GM12878 (cell line): Measurements from ENCODE around the gene IGF2R. TPM values are rescaled to one million over a fixed set of nuclear protein-coding genes. Genes with fewer than 3 reads are reported as not detected.

Experiments
- ATAC-seq: fragments of 200-7000 bp; cut with Tn5 transposase; 3 replicates; pipeline ENCODE4 v1.9.1; 2020; ENCODE audit warnings: mild to moderate bottlenecking, moderate library complexity
- BruUV-seq: library from RNA; stranded (reverse); fragments of 400-500 nt; replicated peaks from 2 replicates; lab custom pipeline; 2021; lab: Mats Ljungman, UMichigan
- CTCF ChIA-PET: fragments of 300-600 bp; sonication (Branson Sonifier 250); formaldehyde crosslinking; extraction: SDS; loops from one replicate; lab custom pipeline; 2021; ENCODE audit warnings: inconsistent platforms; lab: Yijun Ruan, JAX
- POLR2A ChIA-PET: fragments of 350-600 bp; formaldehyde crosslinking; extraction: SDS; loops from one replicate; lab custom pipeline; 2021; ENCODE audit warnings: inconsistent platforms; lab: Charles Lee
- RAD21 ChIA-PET: fragments of 300-600 bp; sonication (Branson Sonifier 250); formaldehyde crosslinking; loops from one replicate; lab custom pipeline; 2023; ENCODE audit warnings: antibody characterized with exemption; ENCODE audit not compliant: unreplicated experiment; lab: Charles Lee
- SMC1A ChIA-PET: fragments of 300-600 bp; sonication (Branson Sonifier 250); formaldehyde crosslinking; loops from one replicate; lab custom pipeline; 2023; ENCODE audit not compliant: unreplicated experiment, uncharacterized antibody; lab: Charles Lee
- DNase-seq: peaks from one replicate; pipeline ENCODE4 v3.0.0-alpha.2; 2011; ENCODE audit warnings: low read depth, low spot score
- FAIRE-seq: peaks from 3 replicates; lab custom pipeline; 2011; peaks lifted over from hg19 to GRCh38; lab: Jason Lieb, UNC
- H2AFZ ChIP-seq: 2 replicates; pipeline ENCODE4 v1.6.0; 2011; ENCODE audit warnings: low read depth, low read length, control low read depth; ENCODE audit not compliant: control insufficient read depth
- H3K27ac ChIP-seq: 2 replicates; pipeline ENCODE4 v1.5.1; 2011; ENCODE audit warnings: control low read depth; ENCODE audit not compliant: control insufficient read depth, insufficient read depth
- H3K27me3 ChIP-seq, 2 experiments: replicated peaks in 1 of 2; 2 replicates each; pipeline versions ENCODE4 v1.6.0 to v1.6.1; 2011; ENCODE audit warnings: low read length in 1 of 2; ENCODE audit not compliant: control insufficient read depth in 2 of 2, insufficient read depth in 2 of 2
- H3K36me3 ChIP-seq, 2 experiments: 2 replicates each; pipeline ENCODE4 v1.5.1; 2011; ENCODE audit warnings: low read length in 1 of 2; ENCODE audit not compliant: control insufficient read depth in 2 of 2, insufficient read depth in 2 of 2
- H3K4me1 ChIP-seq: 2 replicates; pipeline ENCODE4 v1.6.1; 2011; ENCODE audit warnings: mild to moderate bottlenecking, low read length, moderate library complexity, mixed read lengths; ENCODE audit not compliant: control insufficient read depth, insufficient read depth
- H3K4me2 ChIP-seq: 2 replicates; pipeline ENCODE4 v1.6.0; 2011; ENCODE audit warnings: control low read depth; ENCODE audit not compliant: control insufficient read depth, insufficient read depth
- H3K4me3 ChIP-seq: fragments of 200-600 bp; sonication (generic); 2 replicates; pipeline ENCODE4 v1.5.1; 2016
- H3K79me2 ChIP-seq: 2 replicates; pipeline ENCODE4 v1.6.0; 2011; ENCODE audit warnings: low read length; ENCODE audit not compliant: control insufficient read depth, insufficient read depth
- H3K9ac ChIP-seq: 2 replicates; pipeline ENCODE4 v1.8.0; 2011; ENCODE audit warnings: low read length, control low read depth, mixed read lengths; ENCODE audit not compliant: control insufficient read depth, insufficient read depth
- H3K9me3 ChIP-seq: replicated peaks from 3 replicates; pipeline ENCODE4 v1.5.1; 2011; ENCODE audit warnings: mild to moderate bottlenecking, low read length; ENCODE audit not compliant: control insufficient read depth, insufficient read depth
- H4K20me1 ChIP-seq: 2 replicates; pipeline ENCODE4 v1.6.0; 2011; ENCODE audit not compliant: control insufficient read depth, insufficient read depth
- BACH1 ChIP-seq: fragments of 450-650 bp; IDR thresholded peaks from 2 replicates; pipeline ENCODE4 v1.6.1; 2017; ENCODE audit warnings: mild to moderate bottlenecking, borderline replicate concordance
- BHLHE40 ChIP-seq, 2 experiments: fragments of 450-650 bp in 1 of 2; IDR thresholded peaks; 2 replicates each; pipeline ENCODE4 v1.6.1; 2011 to 2017; ENCODE audit warnings: low read depth in 2 of 2, borderline replicate concordance in 1 of 2, improper control_type of control experiment in 1 of 2, low read length in 1 of 2, mild to moderate bottlenecking in 1 of 2
- CHD2 ChIP-seq: IDR thresholded peaks from 2 replicates; pipeline ENCODE4 v1.6.1; 2011; ENCODE audit warnings: low read depth, low read length, improper control_type of control experiment, borderline replicate concordance
- CREB1 ChIP-seq: IDR thresholded peaks from 2 replicates; pipeline ENCODE4 v1.6.1; 2012; ENCODE audit warnings: low read depth, mild to moderate bottlenecking, inconsistent platforms
- CTCF ChIP-seq, 3 experiments: IDR thresholded peaks in 2 of 3; conservative IDR thresholded peaks in 1 of 3; 2 replicates each; pipeline ENCODE4 v1.5.1; 2011; ENCODE audit warnings: low read depth in 3 of 3, low read length in 3 of 3, mild to moderate bottlenecking in 3 of 3, control low read depth in 2 of 3, moderate library complexity in 2 of 3, inconsistent platforms in 1 of 3, mixed read lengths in 1 of 3; ENCODE audit not compliant: control insufficient read depth in 2 of 3, insufficient read depth in 1 of 3; ENCODE audit errors: extremely low read depth in 1 of 3
- E4F1 ChIP-seq: fragments of 450-650 bp; IDR thresholded peaks from 2 replicates; pipeline ENCODE4 v1.6.1; 2018; ENCODE audit warnings: borderline replicate concordance, mild to moderate bottlenecking; ENCODE audit not compliant: partially characterized antibody
- FOXK2 ChIP-seq: fragments of 450-650 bp; IDR thresholded peaks from 2 replicates; pipeline ENCODE4 v1.6.1; 2017; ENCODE audit warnings: mild to moderate bottlenecking, moderate library complexity
- PAX8 ChIP-seq: fragments of 450-650 bp; IDR thresholded peaks from 2 replicates; pipeline ENCODE4 v1.6.1; 2017; ENCODE audit warnings: mild to moderate bottlenecking, moderate library complexity
- SREBF2 ChIP-seq: IDR thresholded peaks from 2 replicates; pipeline ENCODE4 v1.6.1; 2012; ENCODE audit warnings: mild to moderate bottlenecking, low read length
- WRNIP1 ChIP-seq: IDR thresholded peaks from 2 replicates; pipeline ENCODE4 v1.6.1; 2011; ENCODE audit warnings: low read depth, low read length, improper control_type of control experiment, borderline replicate concordance
- in situ Hi-C: fragments of 300-500 bp; cut with MboI; formaldehyde crosslinking; loops from 9 replicates; pipeline ENCODE4 v1.14.3; 2018; ENCODE audit warnings: mixed read lengths
- intact Hi-C: fragments of 100-400 bp; cut with micrococcal nuclease; formaldehyde crosslinking; loops from one replicate; pipeline ENCODE4 v1.14.2; 2022; ENCODE audit not compliant: unreplicated experiment
- polyA plus RNA-seq, 11 experiments: library from polyadenylated mRNA; depleted of rRNA in 4 of 11; unstranded in 6 of 11; stranded (reverse) in 5 of 11; fragments of >200 nt; fragmentation: Nextera tagmentation in 4 of 11; fragmentation: Illumina TruSeq in 1 of 11; extraction: Ambion mirVana in 4 of 11; extraction: Trizol in 1 of 11; gene quantifications; 1 replicate in 1 of 11; 2 replicates in 10 of 11; pipeline versions ENCODE4 v1.2.1 to v1.2.3, GENCODE V29; 2011 to 2016; ENCODE audit warnings: inconsistent platforms in 2 of 11, missing spikeins in 2 of 11, low read depth in 1 of 11
- total RNA-seq, 4 experiments: library from RNA; depleted of rRNA in 3 of 4; stranded (reverse); fragments of >200 nt in 3 of 4; fragmentation: Illumina TruSeq in 1 of 4; extraction: Trizol in 1 of 4; gene quantifications; 2 replicates each; pipeline versions ENCODE4 v1.2.1 to v1.2.3, GENCODE V29; 2013 to 2021

IGF2R gene
- total and polyA plus RNA-seq, 10 of the 15 experiments (the other 5 are each of a cell fraction or from before 2014, with no cell fraction given): 1.00 to 40.1 (median 16.8) TPM

- H3K4me1 ChIP-seq: peaks cover 9% of the 10 kb centered on the region
- H3K79me2 ChIP-seq: no peaks in the 10 kb centered on the region
- ChIA-PET RAD21 (interaction anchor here (1.3 kb wide), 1 partner anchor 26 kb away, joined by 7 read pairs; no protein-coding TSS in a partner anchor), SMC1A (interaction anchor here (0.7 to 1.6 kb wide), 4 partner anchors 10 to 92 kb away, joined by 3 to 6 read pairs (median 4); no protein-coding TSS in a partner anchor)
- no peaks in the 10 kb centered on the region for H4K20me1 ChIP-seq
- H3K27me3 ChIP-seq: no peaks in the 10 kb centered on the region
- no peaks in the 10 kb centered on the region for H3K36me3 ChIP-seq
- no peak overlapping the region for H2AFZ ChIP-seq
- ATAC-seq (no peak), DNase-seq (no peak), FAIRE-seq (no peak)
- TF ChIP-seq FOXK2 (no peak), PAX8 (no peak), BACH1 (no peak), CHD2 (no peak), CTCF (IDR thresholded peaks at IDR 0.05 in 2 of 3, conservative IDR thresholded peaks at IDR 0.05 in 1 of 3; ENCODE audit: control insufficient read depth in 2 of 3, extremely low read depth in 1 of 3, insufficient read depth in 1 of 3, low read depth in 3 of 3, low read length in 3 of 3) (no peak), E4F1 (no peak), SREBF2 (no peak), WRNIP1 (no peak), CREB1 (no peak), BHLHE40 (IDR thresholded peaks at IDR 0.05; ENCODE audit: borderline replicate concordance in 1 of 2, low read depth in 2 of 2, low read length in 1 of 2) (no peak)
- TF ChIP-seq, all 136 proteins: peak for 0
- POLR2A ChIA-PET: no interaction called here
- in situ Hi-C loops: no loop called here
- no peak overlapping the region for H3K4me3 ChIP-seq
- BruUV-seq: no TSS peak
- no peak overlapping the region for H3K9ac ChIP-seq
- CTCF ChIA-PET: interaction anchor here (0.8 to 1.2 kb wide), 2 partner anchors 9 to 12 kb away, joined by 3 read pairs; no protein-coding TSS in a partner anchor
- H3K4me2 ChIP-seq: no peak overlapping the region
- no peak overlapping the region for H3K27ac ChIP-seq
- intact Hi-C loops: no loop called here
- H3K9me3 ChIP-seq: no peaks in the 10 kb centered on the region
Observed at GRCh38 chr6:159955945-159956361, 12.9 kb upstream of the IGF2R start.
